Tibial nerve (tissue), 4 donors: ENCODE data around the gene HS6ST1.

Experiments used
- CTCF ChIP-seq, 5 experiments: fragments of 200-600 bp in 3 of 5; fragments of 450-650 bp in 2 of 5; sonication (generic) in 3 of 5; IDR thresholded peaks; one replicate each; pipeline ENCODE4 v1.5.1; 2016 to 2019; ENCODE audit warnings: antibody characterized with exemption in 5 of 5, mild to moderate bottlenecking in 3 of 5, moderate library complexity in 2 of 5
- EP300 ChIP-seq, 2 donors: sonication (generic); formaldehyde crosslinking; IDR thresholded peaks; one replicate each; pipeline ENCODE4 v1.6.1; 2017; ENCODE audit warnings: antibody characterized with exemption in 2 of 2, mild to moderate bottlenecking in 1 of 2
- POLR2A ChIP-seq, 2 donors: fragments of 450-650 bp; IDR thresholded peaks; one replicate each; pipeline ENCODE4 v1.6.1; 2017; ENCODE audit warnings: antibody characterized with exemption in 2 of 2, mild to moderate bottlenecking in 2 of 2, moderate library complexity in 2 of 2

- TF ChIP-seq CTCF (IDR thresholded peaks at IDR 0.05) (no peak), EP300 (IDR thresholded peaks at IDR 0.05) (no peak), POLR2A (IDR thresholded peaks at IDR 0.05) (no peak)
These were observed 29.2 kb downstream of the HS6ST1 start for GRCh38 chr2:128289439-128289838.
